OCI-LY7 (cell line): ENCODE results near the gene NAMPT. TPM values are rescaled to one million over a fixed set of nuclear protein-coding genes. Genes with fewer than 3 reads are reported as not detected.

Experiments used
- Bru-seq: library from RNA; stranded (reverse); fragments of 400-500 nt; gene quantifications from one replicate; lab custom pipeline; 2021; lab: Mats Ljungman, UMichigan
- BruChase-seq, 2 experiments: library from RNA; stranded (reverse); fragments of 400-500 nt; gene quantifications; one replicate each; lab custom pipeline; 2021; lab: Mats Ljungman, UMichigan
- BruUV-seq: library from RNA; stranded (reverse); fragments of 400-500 nt; replicated peaks from 2 replicates; lab custom pipeline; 2021; lab: Mats Ljungman, UMichigan
- CTCF ChIA-PET: fragments of 300-600 bp; sonication (Branson Sonifier 250); formaldehyde crosslinking; loops from one replicate; lab custom pipeline; 2022; ENCODE audit warnings: antibody characterized with exemption; ENCODE audit not compliant: unreplicated experiment; lab: Charles Lee
- POLR2A ChIA-PET: fragments of 300-600 bp; sonication (Branson Sonifier 250); formaldehyde crosslinking; loops from one replicate; lab custom pipeline; 2022; ENCODE audit warnings: antibody characterized with exemption; lab: Charles Lee
- DNase-seq: peaks from one replicate; pipeline ENCODE4 v3.0.0-alpha.2; 2015; ENCODE audit warnings: low spot score
- H2AFZ ChIP-seq: fragments of 200-600 bp; sonication (generic), shearing (Covaris generic); 2 replicates; pipeline ENCODE4 v1.6.1; 2014; ENCODE audit warnings: mild to moderate bottlenecking, antibody characterized with exemption, low read length, moderate library complexity
- H3K27ac ChIP-seq: fragments of 200-600 bp; sonication (generic); 2 replicates; pipeline ENCODE4 v1.5.1; 2014; ENCODE audit warnings: mixed run types, low read depth, mild to moderate bottlenecking, moderate library complexity, low read length, inconsistent platforms; ENCODE audit not compliant: poor library complexity, severe bottlenecking
- H3K36me3 ChIP-seq: fragments of 200-600 bp; sonication (generic); 2 replicates; pipeline ENCODE4 v1.6.1; 2014; ENCODE audit warnings: mild to moderate bottlenecking, antibody characterized with exemption, low read length, moderate library complexity, mixed read lengths; ENCODE audit not compliant: insufficient read depth
- H3K4me1 ChIP-seq: fragments of 200-600 bp; sonication (generic); 2 replicates; pipeline ENCODE4 v1.5.1; 2014; ENCODE audit warnings: mild to moderate bottlenecking, low read length; ENCODE audit not compliant: insufficient read depth, poor library complexity, severe bottlenecking
- H3K4me2 ChIP-seq: fragments of 200-600 bp; sonication (generic); 2 replicates; pipeline ENCODE4 v1.6.1; 2014; ENCODE audit warnings: mild to moderate bottlenecking, low read length
- H3K4me3 ChIP-seq: fragments of 200-600 bp; sonication (generic); 2 replicates; pipeline ENCODE4 v1.5.1; 2014; ENCODE audit warnings: mild to moderate bottlenecking, low read depth, low read length; ENCODE audit not compliant: poor library complexity, severe bottlenecking
- H3K79me2 ChIP-seq: fragments of 200-600 bp; sonication (generic); 2 replicates; pipeline ENCODE4 v1.6.1; 2016; ENCODE audit warnings: low read depth, mild to moderate bottlenecking, low read length, moderate library complexity, mixed read lengths; ENCODE audit not compliant: insufficient read depth
- H3K9me2 ChIP-seq: fragments of 200-600 bp; sonication (generic); 2 replicates; pipeline ENCODE4 v1.6.1; 2016; ENCODE audit warnings: mild to moderate bottlenecking, low read length, mixed read lengths; ENCODE audit not compliant: insufficient read depth
- H3K9me3 ChIP-seq: fragments of 200-600 bp; sonication (generic); 2 replicates; pipeline ENCODE4 v1.6.1; 2014; ENCODE audit warnings: mild to moderate bottlenecking, mixed run types, low read length, mixed read lengths
- H4K20me1 ChIP-seq: fragments of 200-600 bp; sonication (generic); 2 replicates; pipeline ENCODE4 v1.6.1; 2014; ENCODE audit warnings: mild to moderate bottlenecking, antibody characterized with exemption, low read length, moderate library complexity, mixed read lengths; ENCODE audit not compliant: insufficient read depth
- EZH2phosphoT487 ChIP-seq: fragments of 200-600 bp; sonication (generic); IDR thresholded peaks from 2 replicates; pipeline ENCODE4 v1.6.1; 2018; ENCODE audit warnings: low read depth, borderline replicate concordance, mild to moderate bottlenecking, mixed run types, antibody characterized with exemption, low read length, moderate library complexity, mixed read lengths
- intact Hi-C: fragments of 100-400 bp; cut with micrococcal nuclease; formaldehyde crosslinking; loops from one replicate; pipeline ENCODE4 v1.10.0; 2022; ENCODE audit not compliant: unreplicated experiment
- long read RNA-seq: library from polyadenylated mRNA; stranded (forward); transcript quantifications from one replicate; pipeline ENCODE4 v2.0.0, GENCODE V29; 2022
- total RNA-seq, 2 experiments: library from RNA; depleted of rRNA in 1 of 2; stranded (reverse); fragments of >200 nt in 1 of 2; shearing (Covaris generic) in 1 of 2; gene quantifications; 2 replicates each; pipeline ENCODE4 v1.2.3, GENCODE V29; 2014 to 2022
- TF ChIP-seq, protein P1 (sequence below): fragments of 200-600 bp; sonication (generic); conservative IDR thresholded peaks from 2 replicates; pipeline ENCODE4 v1.5.1; 2014; ENCODE audit warnings: mild to moderate bottlenecking, antibody characterized with exemption, low read length, moderate library complexity, mixed read lengths

Gene NAMPT
- 19.3 and 20.7 TPM in 2 replicates for total RNA-seq (2014; rRNA removed; shearing (Covaris generic))
- 80.2 and 82.2 TPM in 2 replicates for total RNA-seq (2022)
- percentile 90 among the genes with signal in this experiment for Bru-seq, nascent RNA
- percentile 88 among the genes with signal in this experiment for BruChase-seq, experiment 1, labeled RNA remaining after a 6-hour chase
- BruChase-seq, experiment 2, labeled RNA remaining after a 2-hour chase, result percentile 91 among the genes with signal in this experiment
- long read RNA-seq, full-length matches to known transcripts, result 101 of 114 reads
- long read RNA-seq, partial matches to known transcripts, result 5 of 114 reads
- long read RNA-seq, other reads (novel, unspliced or antisense), result 8 of 114 reads

DNA sequence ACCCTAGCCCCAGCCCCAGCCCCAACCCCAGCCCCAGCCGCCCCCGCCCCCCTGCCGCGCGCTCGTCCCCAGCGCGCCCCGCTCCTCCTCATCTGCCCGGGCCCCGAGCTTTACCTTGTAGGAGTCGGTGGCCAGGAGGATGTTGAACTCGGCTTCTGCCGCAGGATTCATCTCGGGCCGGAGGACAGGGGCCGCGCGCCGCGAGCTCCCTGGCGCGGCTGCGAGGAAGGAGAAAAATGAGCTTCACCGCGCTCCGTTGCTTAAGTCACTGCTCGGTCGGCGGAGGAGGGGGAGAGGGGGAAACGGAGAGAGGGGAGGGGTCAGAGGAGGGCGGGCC, at the start of gene NAMPT:
Gene NAMPT (minus strand): TSS at position 270 of the 337 bp plus-strand sequence. CDS start 99 bp downstream, at position 171.
- peaks cover 3% of the 10 kb centered on the region; the same call in 1 of the 2 replicates for H3K36me3 ChIP-seq
- no TSS peak for BruUV-seq
- no peak for TF ChIP-seq EZH2phosphoT487
- TF ChIP-seq, protein P1, sequence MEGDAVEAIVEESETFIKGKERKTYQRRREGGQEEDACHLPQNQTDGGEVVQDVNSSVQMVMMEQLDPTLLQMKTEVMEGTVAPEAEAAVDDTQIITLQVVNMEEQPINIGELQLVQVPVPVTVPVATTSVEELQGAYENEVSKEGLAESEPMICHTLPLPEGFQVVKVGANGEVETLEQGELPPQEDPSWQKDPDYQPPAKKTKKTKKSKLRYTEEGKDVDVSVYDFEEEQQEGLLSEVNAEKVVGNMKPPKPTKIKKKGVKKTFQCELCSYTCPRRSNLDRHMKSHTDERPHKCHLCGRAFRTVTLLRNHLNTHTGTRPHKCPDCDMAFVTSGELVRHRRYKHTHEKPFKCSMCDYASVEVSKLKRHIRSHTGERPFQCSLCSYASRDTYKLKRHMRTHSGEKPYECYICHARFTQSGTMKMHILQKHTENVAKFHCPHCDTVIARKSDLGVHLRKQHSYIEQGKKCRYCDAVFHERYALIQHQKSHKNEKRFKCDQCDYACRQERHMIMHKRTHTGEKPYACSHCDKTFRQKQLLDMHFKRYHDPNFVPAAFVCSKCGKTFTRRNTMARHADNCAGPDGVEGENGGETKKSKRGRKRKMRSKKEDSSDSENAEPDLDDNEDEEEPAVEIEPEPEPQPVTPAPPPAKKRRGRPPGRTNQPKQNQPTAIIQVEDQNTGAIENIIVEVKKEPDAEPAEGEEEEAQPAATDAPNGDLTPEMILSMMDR, result no peak
- CTCF ChIA-PET, result interaction anchor here (0.6 to 1.2 kb wide), 3 partner anchors 19 to 119 kb away, joined by 6 to 8 read pairs (median 6); no protein-coding TSS in a partner anchor
- POLR2A ChIA-PET, result interaction anchor here (0.6 to 2.1 kb wide), 22 partner anchors 11 to 564 kb away, joined by 3 to 8 read pairs (median 4); no protein-coding TSS in a partner anchor
- DNase-seq, result no peak
- H3K9me2 ChIP-seq, result no peaks in the 10 kb centered on the region
- intact Hi-C loops, result loop anchor here (1.0 to 10.0 kb wide), 5 partner anchors 106 to 880 kb away; partner anchors contain the start of genes CCDC71L, HBP1 and RINT1
- H3K4me1 ChIP-seq, result peaks cover 28% of the 10 kb centered on the region
- peaks cover 32% of the 10 kb centered on the region; the same call in 1 of the 2 replicates for H4K20me1 ChIP-seq
- peak within 1 kb of the TSS; percentile 99 for H3K4me2 ChIP-seq
- H3K79me2 ChIP-seq, result peaks cover 43% of the 10 kb centered on the region
- peak within 1 kb of the TSS; percentile 61 for H3K27ac ChIP-seq
- H3K4me3 ChIP-seq, result peak within 1 kb of the TSS; percentile 90
- no peaks in the 10 kb centered on the region for H3K9me3 ChIP-seq
- peak within 1 kb of the TSS; percentile 97 for H2AFZ ChIP-seq

DNA sequence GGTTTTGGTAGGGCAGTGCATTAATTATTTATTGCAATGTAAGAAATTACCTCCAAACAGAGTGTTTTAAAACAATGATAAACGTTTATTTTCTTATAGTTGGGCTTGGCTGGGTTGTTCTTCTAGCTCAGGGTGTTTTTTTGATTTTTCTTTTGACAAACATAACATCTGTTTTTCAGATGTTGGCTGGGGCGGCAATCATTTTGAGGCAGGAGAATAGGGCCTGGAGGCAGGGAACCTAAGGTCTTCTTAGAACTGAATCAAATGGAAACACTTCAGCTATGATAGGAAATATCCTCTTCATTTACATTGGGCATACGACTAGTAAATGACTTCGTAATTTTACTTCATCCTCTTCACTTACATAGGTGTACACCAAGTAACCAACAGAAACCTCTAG, 47.4 kb upstream of the NAMPT start:
- Histone ChIP-seq H3K36me3 (no peaks in the 10 kb centered on the region), H3K4me2 (no peak overlapping the region), H3K79me2 (no peaks in the 10 kb centered on the region), H3K27ac (no peak overlapping the region), H3K9me3 (no peaks in the 10 kb centered on the region), H4K20me1 (no peaks in the 10 kb centered on the region), H2AFZ (no peak overlapping the region), H3K4me1 (no peaks in the 10 kb centered on the region), H3K4me3 (no peak overlapping the region), H3K9me2 (no peaks in the 10 kb centered on the region)
- no TSS peak for BruUV-seq
- DNase-seq, result no peak
- no peak for TF ChIP-seq EZH2phosphoT487
- TF ChIP-seq, protein P1, result no peak
- CTCF ChIA-PET, result no interaction called here
- intact Hi-C loops, result no loop called here
- POLR2A ChIA-PET, result interaction anchor here (0.5 kb wide), 1 partner anchor 1024 kb away, joined by 3 read pairs; no protein-coding TSS in a partner anchor
